ENCODE results near the gene PDE7B.

- TF ChIP-seq CTCF (IDR thresholded peaks at IDR 0.05; ENCODE audit: low read length) (no peak), EZH2 (optimal IDR thresholded peaks at IDR 0.05; ENCODE audit: low read depth, low read length) (no peak), EZH2phosphoT487 (IDR thresholded peaks at IDR 0.05; ENCODE audit: low read length) (no peak)
Observed at GRCh38 chr6:136212608-136213007, 361.1 kb downstream of the PDE7B start.

Measured in MM.1S (cell line).